ENCODE results near the gene U2AF2. TPM values are rescaled to one million over a fixed set of nuclear protein-coding genes. Genes with fewer than 3 reads are reported as not detected.

The U2AF2 gene
- total and polyA plus RNA-seq, 9 of the 15 experiments (the other 6 are each of a cell fraction or from before 2014, with no cell fraction given): 3.0 to 331 (median 157) TPM

- peak; percentile 69 to 96 (median 92) for TF ChIP-seq YY1 (IDR thresholded peaks at IDR 0.05; ENCODE audit: borderline replicate concordance in 1 of 3, control insufficient read depth in 1 of 3, extremely low read depth in 1 of 3, insufficient read depth in 3 of 3, insufficient read length in 1 of 3, insufficient replicate concordance in 2 of 3, low read depth in 1 of 3, low read length in 2 of 3)
- no peak for TF ChIP-seq ZNF655 (CRISPR knock-in tag; IDR thresholded peaks at IDR 0.05)
- TF ChIP-seq, protein P1, sequence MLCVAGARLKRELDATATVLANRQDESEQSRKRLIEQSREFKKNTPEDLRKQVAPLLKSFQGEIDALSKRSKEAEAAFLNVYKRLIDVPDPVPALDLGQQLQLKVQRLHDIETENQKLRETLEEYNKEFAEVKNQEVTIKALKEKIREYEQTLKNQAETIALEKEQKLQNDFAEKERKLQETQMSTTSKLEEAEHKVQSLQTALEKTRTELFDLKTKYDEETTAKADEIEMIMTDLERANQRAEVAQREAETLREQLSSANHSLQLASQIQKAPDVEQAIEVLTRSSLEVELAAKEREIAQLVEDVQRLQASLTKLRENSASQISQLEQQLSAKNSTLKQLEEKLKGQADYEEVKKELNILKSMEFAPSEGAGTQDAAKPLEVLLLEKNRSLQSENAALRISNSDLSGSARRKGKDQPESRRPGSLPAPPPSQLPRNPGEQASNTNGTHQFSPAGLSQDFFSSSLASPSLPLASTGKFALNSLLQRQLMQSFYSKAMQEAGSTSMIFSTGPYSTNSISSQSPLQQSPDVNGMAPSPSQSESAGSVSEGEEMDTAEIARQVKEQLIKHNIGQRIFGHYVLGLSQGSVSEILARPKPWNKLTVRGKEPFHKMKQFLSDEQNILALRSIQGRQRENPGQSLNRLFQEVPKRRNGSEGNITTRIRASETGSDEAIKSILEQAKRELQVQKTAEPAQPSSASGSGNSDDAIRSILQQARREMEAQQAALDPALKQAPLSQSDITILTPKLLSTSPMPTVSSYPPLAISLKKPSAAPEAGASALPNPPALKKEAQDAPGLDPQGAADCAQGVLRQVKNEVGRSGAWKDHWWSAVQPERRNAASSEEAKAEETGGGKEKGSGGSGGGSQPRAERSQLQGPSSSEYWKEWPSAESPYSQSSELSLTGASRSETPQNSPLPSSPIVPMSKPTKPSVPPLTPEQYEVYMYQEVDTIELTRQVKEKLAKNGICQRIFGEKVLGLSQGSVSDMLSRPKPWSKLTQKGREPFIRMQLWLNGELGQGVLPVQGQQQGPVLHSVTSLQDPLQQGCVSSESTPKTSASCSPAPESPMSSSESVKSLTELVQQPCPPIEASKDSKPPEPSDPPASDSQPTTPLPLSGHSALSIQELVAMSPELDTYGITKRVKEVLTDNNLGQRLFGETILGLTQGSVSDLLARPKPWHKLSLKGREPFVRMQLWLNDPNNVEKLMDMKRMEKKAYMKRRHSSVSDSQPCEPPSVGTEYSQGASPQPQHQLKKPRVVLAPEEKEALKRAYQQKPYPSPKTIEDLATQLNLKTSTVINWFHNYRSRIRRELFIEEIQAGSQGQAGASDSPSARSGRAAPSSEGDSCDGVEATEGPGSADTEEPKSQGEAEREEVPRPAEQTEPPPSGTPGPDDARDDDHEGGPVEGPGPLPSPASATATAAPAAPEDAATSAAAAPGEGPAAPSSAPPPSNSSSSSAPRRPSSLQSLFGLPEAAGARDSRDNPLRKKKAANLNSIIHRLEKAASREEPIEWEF (CRISPR knock-in tag; IDR thresholded peaks at IDR 0.05): no peak
- peak in 1 of 2 experiments; percentile 41; a peak in 1 of 4 replicates for TF ChIP-seq SRF (CRISPR knock-in tag; IDR thresholded peaks at IDR 0.05)
- no peak for TF ChIP-seq HIVEP1 (CRISPR knock-in tag; IDR thresholded peaks at IDR 0.05)
- TF ChIP-seq, protein P2, sequence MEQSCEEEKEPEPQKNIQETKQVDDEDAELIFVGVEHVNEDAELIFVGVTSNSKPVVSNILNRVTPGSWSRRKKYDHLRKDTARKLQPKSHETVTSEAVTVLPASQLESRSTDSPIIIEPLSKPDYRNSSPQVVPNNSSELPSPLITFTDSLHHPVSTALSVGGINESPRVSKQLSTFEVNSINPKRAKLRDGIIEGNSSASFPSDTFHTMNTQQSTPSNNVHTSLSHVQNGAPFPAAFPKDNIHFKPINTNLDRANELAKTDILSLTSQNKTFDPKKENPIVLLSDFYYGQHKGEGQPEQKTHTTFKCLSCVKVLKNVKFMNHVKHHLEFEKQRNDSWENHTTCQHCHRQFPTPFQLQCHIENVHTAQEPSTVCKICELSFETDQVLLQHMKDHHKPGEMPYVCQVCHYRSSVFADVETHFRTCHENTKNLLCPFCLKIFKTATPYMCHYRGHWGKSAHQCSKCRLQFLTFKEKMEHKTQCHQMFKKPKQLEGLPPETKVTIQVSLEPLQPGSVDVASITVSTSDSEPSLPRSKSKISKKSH (CRISPR knock-in tag; IDR thresholded peaks at IDR 0.05): no peak
- no peak for TF ChIP-seq RBM17 (IDR thresholded peaks at IDR 0.05; ENCODE audit: borderline replicate concordance, low read depth, low read length)
- no peak for TF ChIP-seq ETV6 (IDR thresholded peaks at IDR 0.05; ENCODE audit: borderline replicate concordance in 1 of 2, low read depth in 2 of 2, low read length in 1 of 2)
- TF ChIP-seq ETV6 (CRISPR knock-in tag; IDR thresholded peaks at IDR 0.05; ENCODE audit: borderline replicate concordance): no peak
- no peak for TF ChIP-seq ZNF398 (CRISPR knock-in tag; IDR thresholded peaks at IDR 0.05)
- TF ChIP-seq ZFP30 (CRISPR knock-in tag; IDR thresholded peaks at IDR 0.05; ENCODE audit: borderline replicate concordance): no peak
- TF ChIP-seq ZNF232 (CRISPR knock-in tag; IDR thresholded peaks at IDR 0.05): no peak
- no peak for TF ChIP-seq HNRNPUL1 (IDR thresholded peaks at IDR 0.05; ENCODE audit: low read length)
- 0 out of 2 replicates have a peak, but pooled peaks have one; percentile 81 for TF ChIP-seq NFRKB (IDR thresholded peaks at IDR 0.05; ENCODE audit: low read depth)
- peak; percentile 64 for TF ChIP-seq C11orf30 (IDR thresholded peaks at IDR 0.05; ENCODE audit: low read depth)
- TF ChIP-seq NUFIP1 (IDR thresholded peaks at IDR 0.05; ENCODE audit: partially characterized antibody): no peak
Observed at GRCh38 chr19:55654868-55655647, at the start of gene U2AF2 (continued).

All from K562 (cell line).